GM21515 (cell line): Measurements from ENCODE around the gene ANK3.
A peak's percentile ranks its signal among the peaks of the same experiment; 100 is the strongest.

Source experiments
- ATAC-seq: cut with Tn5 transposase; IDR thresholded peaks from one replicate; pipeline ENCODE4 v1.9.1; 2021; ENCODE audit not compliant: unreplicated experiment

ANK3 gene

GRCh38 chr10:60237977-60238758, 151.5 kb downstream of the ANK3 start:
- ATAC-seq = peak; percentile 42

- peak; percentile 97 for ATAC-seq
These were observed 152.7 kb downstream of the ANK3 start for GRCh38 chr10:60236869-60237524.

- no peak for ATAC-seq
These were observed 154.7 kb downstream of the ANK3 start for GRCh38 chr10:60235001-60235400.

- ATAC-seq = no peak
These were observed 155.1 kb downstream of the ANK3 start for GRCh38 chr10:60234551-60234950.

GRCh38 chr10:60230892-60231291, 158.8 kb downstream of the ANK3 start:
- no peak for ATAC-seq

GRCh38 chr10:60224066-60224705, 165.5 kb downstream of the ANK3 start:
- no peak for ATAC-seq

- no peak for ATAC-seq
These were observed 167.6 kb downstream of the ANK3 start for GRCh38 chr10:60222047-60222446.

GRCh38 chr10:60212195-60212594, 177.5 kb downstream of the ANK3 start:
- no peak for ATAC-seq

- ATAC-seq = no peak
These were observed 179.7 kb downstream of the ANK3 start for GRCh38 chr10:60209874-60210570.

GRCh38 chr10:60208676-60209269, 180.9 kb downstream of the ANK3 start:
- no peak for ATAC-seq

GRCh38 chr10:60207894-60208293, 181.8 kb downstream of the ANK3 start:
- no peak for ATAC-seq

- ATAC-seq = no peak
These were observed 182.9 kb downstream of the ANK3 start for GRCh38 chr10:60206735-60207134.

GRCh38 chr10:60205741-60206140, 183.9 kb downstream of the ANK3 start:
- ATAC-seq = no peak

- no peak for ATAC-seq
These were observed 185.6 kb downstream of the ANK3 start for GRCh38 chr10:60203993-60204618.

- no peak for ATAC-seq
These were observed 189.0 kb downstream of the ANK3 start for GRCh38 chr10:60200682-60201053.

- ATAC-seq = no peak
These were observed 189.5 kb downstream of the ANK3 start for GRCh38 chr10:60200012-60200681.

- ATAC-seq = no peak
These were observed 192.5 kb downstream of the ANK3 start for GRCh38 chr10:60197206-60197605.

- ATAC-seq = no peak
These were observed 195.3 kb downstream of the ANK3 start for GRCh38 chr10:60194421-60194820.

GRCh38 chr10:60192946-60193345, 196.7 kb downstream of the ANK3 start:
- ATAC-seq = no peak

GRCh38 chr10:60189861-60190475, 199.7 kb downstream of the ANK3 start:
- ATAC-seq = no peak
